H9 (cell line): Measurements from ENCODE around the gene KIAA2012. TPM values are rescaled to one million over a fixed set of nuclear protein-coding genes. Genes with fewer than 3 reads are reported as not detected.
A peak's percentile ranks its signal among the peaks of the same experiment; 100 is the strongest.

ENCODE experiments used
- DNase-seq: peaks from one replicate; pipeline ENCODE4 v3.0.0-alpha.2; 2017
- H2AFZ ChIP-seq: one replicate; pipeline ENCODE4 v1.6.1; 2013; ENCODE audit warnings: mild to moderate bottlenecking, low read length, control low read depth, moderate library complexity
- H2AK5ac ChIP-seq: 2 replicates; pipeline ENCODE4 v1.6.1; 2013; ENCODE audit warnings: low read length, control low read depth, mixed read lengths; ENCODE audit not compliant: insufficient read length
- H2BK120ac ChIP-seq: one replicate; pipeline ENCODE4 v1.6.1; 2013; ENCODE audit warnings: low read depth, mild to moderate bottlenecking, low read length, control low read depth, inconsistent platforms; ENCODE audit not compliant: poor library complexity, severe bottlenecking
- H2BK12ac ChIP-seq: 2 replicates; pipeline ENCODE4 v1.6.1; 2013; ENCODE audit warnings: low read length, control low read depth, mixed read lengths, low read depth; ENCODE audit not compliant: insufficient read length
- H2BK15ac ChIP-seq: 2 replicates; pipeline ENCODE4 v1.6.1; 2013; ENCODE audit warnings: low read depth, low read length, control low read depth
- H2BK20ac ChIP-seq: one replicate; pipeline ENCODE4 v1.6.1; 2013; ENCODE audit warnings: low read depth, mild to moderate bottlenecking, low read length, control low read depth, inconsistent platforms; ENCODE audit not compliant: poor library complexity, severe bottlenecking
- H2BK5ac ChIP-seq: 2 replicates; pipeline ENCODE4 v1.6.1; 2013; ENCODE audit warnings: low read length, control low read depth, mixed read lengths; ENCODE audit not compliant: insufficient read length
- H3K14ac ChIP-seq: 2 replicates; pipeline ENCODE4 v1.6.1; 2013; ENCODE audit warnings: low read length, control low read depth; ENCODE audit not compliant: insufficient read depth
- H3K18ac ChIP-seq: 2 replicates; pipeline ENCODE4 v1.6.1; 2013; ENCODE audit warnings: low read depth, mild to moderate bottlenecking, mixed read lengths, low read length, control low read depth; ENCODE audit not compliant: insufficient read length
- H3K23ac ChIP-seq: 2 replicates; pipeline ENCODE4 v1.6.1; 2013; ENCODE audit warnings: low read length, control low read depth, mixed read lengths, low read depth; ENCODE audit not compliant: insufficient read length
- H3K23me2 ChIP-seq: 2 replicates; pipeline ENCODE4 v1.6.1; 2013; ENCODE audit warnings: low read depth, mild to moderate bottlenecking, mixed read lengths, low read length, control low read depth; ENCODE audit not compliant: insufficient read length, poor library complexity, severe bottlenecking
- H3K27ac ChIP-seq: 2 replicates; pipeline ENCODE4 v1.5.1; 2013; ENCODE audit warnings: low read length, control low read depth, mixed read lengths, low read depth; ENCODE audit not compliant: insufficient read length
- H3K27me3 ChIP-seq: 2 replicates; pipeline ENCODE4 v1.6.1; 2013; ENCODE audit warnings: low read length, control low read depth, inconsistent platforms; ENCODE audit not compliant: insufficient read depth
- H3K4ac ChIP-seq: 2 replicates; pipeline ENCODE4 v1.6.1; 2013; ENCODE audit warnings: low read depth, mild to moderate bottlenecking, control low read depth, inconsistent platforms, low read length, moderate library complexity
- H3K4me1 ChIP-seq: 2 replicates; pipeline ENCODE4 v1.6.1; 2013; ENCODE audit warnings: low read length, control low read depth, inconsistent platforms; ENCODE audit not compliant: insufficient read depth
- H3K4me2 ChIP-seq: 2 replicates; pipeline ENCODE4 v1.6.1; 2013; ENCODE audit warnings: low read length, control low read depth, mixed read lengths; ENCODE audit not compliant: insufficient read length, insufficient read depth
- H3K56ac ChIP-seq: 2 replicates; pipeline ENCODE4 v1.6.1; 2013; ENCODE audit warnings: low read depth, mild to moderate bottlenecking, mixed read lengths, low read length, control low read depth; ENCODE audit not compliant: insufficient read length
- H3K79me1 ChIP-seq: 2 replicates; pipeline ENCODE4 v1.6.1; 2013; ENCODE audit warnings: low read depth, mild to moderate bottlenecking, moderate library complexity, low read length, control low read depth, inconsistent platforms; ENCODE audit not compliant: insufficient read depth, poor library complexity, severe bottlenecking
- H3K79me2 ChIP-seq: 2 replicates; pipeline ENCODE4 v1.6.1; 2013; ENCODE audit warnings: low read length, control low read depth, inconsistent platforms; ENCODE audit not compliant: insufficient read depth
- H3K9ac ChIP-seq: 2 replicates; pipeline ENCODE4 v1.6.1; 2013; ENCODE audit warnings: low read length, control low read depth, mixed read lengths; ENCODE audit not compliant: insufficient read length; ENCODE audit errors: extremely low read depth
- H3K9me3 ChIP-seq: one replicate; pipeline ENCODE4 v1.6.1; 2013; ENCODE audit warnings: low read depth, low read length, inconsistent platforms; ENCODE audit not compliant: control insufficient read depth
- H3T11ph ChIP-seq: one replicate; pipeline ENCODE4 v1.6.1; 2013; ENCODE audit warnings: mild to moderate bottlenecking, low read length, control low read depth, inconsistent platforms
- H4K20me1 ChIP-seq: one replicate; pipeline ENCODE4 v1.6.1; 2013; ENCODE audit not compliant: control insufficient read depth, insufficient read length, insufficient read depth
- H4K5ac ChIP-seq: 2 replicates; pipeline ENCODE4 v1.6.1; 2013; ENCODE audit warnings: low read depth, mild to moderate bottlenecking, mixed read lengths, low read length, control low read depth; ENCODE audit not compliant: insufficient read length
- H4K8ac ChIP-seq: replicated peaks from 2 replicates; pipeline ENCODE4 v1.6.1; 2013; ENCODE audit warnings: low read length, control low read depth, mixed read lengths, low read depth; ENCODE audit not compliant: insufficient read length
- H4K91ac ChIP-seq: 2 replicates; pipeline ENCODE4 v1.6.1; 2013; ENCODE audit warnings: low read depth, mild to moderate bottlenecking, moderate library complexity, mixed read lengths, low read length, control low read depth; ENCODE audit not compliant: insufficient read length
- H3K27ac Mint-ChIP-seq, 3 experiments: 2 replicates in 2 of 3; 3 replicates in 1 of 3; pipeline ENCODE4 v1.8.0; 2020 to 2021; ENCODE audit warnings: mixed read lengths in 3 of 3, mild to moderate bottlenecking in 1 of 3, moderate library complexity in 1 of 3
- H3K27me3 Mint-ChIP-seq: 2 replicates; pipeline ENCODE4 v1.8.0; 2021; ENCODE audit warnings: low read depth, mild to moderate bottlenecking, moderate library complexity, mixed read lengths
- H3K36me3 Mint-ChIP-seq, 3 experiments: 2 replicates in 2 of 3; 3 replicates in 1 of 3; pipeline ENCODE4 v1.8.0; 2020 to 2021; ENCODE audit warnings: low read depth in 3 of 3, mixed read lengths in 3 of 3; ENCODE audit not compliant: insufficient read depth in 1 of 3
- H3K4me1 Mint-ChIP-seq, 2 experiments: 2 replicates each; pipeline ENCODE4 v1.8.0; 2020; ENCODE audit warnings: mixed read lengths in 2 of 2
- H3K4me3 Mint-ChIP-seq, 2 experiments: 2 replicates in 1 of 2; 3 replicates in 1 of 2; pipeline ENCODE4 v1.8.0; 2020 to 2021; ENCODE audit warnings: mild to moderate bottlenecking in 2 of 2, mixed read lengths in 2 of 2, moderate library complexity in 1 of 2
- H3K9me3 Mint-ChIP-seq, 2 experiments: 2 replicates in 1 of 2; 3 replicates in 1 of 2; pipeline ENCODE4 v1.8.0; 2020; ENCODE audit warnings: mild to moderate bottlenecking in 2 of 2, mixed read lengths in 2 of 2, moderate library complexity in 1 of 2
- CTCF ChIP-seq: fragments of 200-600 bp; sonication (generic); conservative IDR thresholded peaks from 3 replicates; pipeline ENCODE4 v1.8.0; 2021; ENCODE audit warnings: antibody characterized with exemption, mild to moderate bottlenecking
- WGBS: extraction: QIAGEN DNeasy Blood & Tissue Kit; methylation state at CpG from one replicate; pipeline ENCODE4 v1.1.7; 2013; ENCODE audit warnings: missing lambda C conversion rate, low lambda C conversion rate, mixed read lengths; ENCODE audit not compliant: insufficient read length; ENCODE audit errors: extremely low coverage; 5-methylcytosine and 5-hydroxymethylcytosine counted together
- total RNA-seq: library from RNA; stranded (reverse); gene quantifications from 2 replicates; pipeline ENCODE4 v1.2.1, GENCODE V29; 2021

Gene KIAA2012
- total RNA-seq, 1 experiment from 2014 or later: not detected

- no peak for TF ChIP-seq CTCF
- no peak overlapping the region for H2BK120ac ChIP-seq
- Mint-ChIP-seq H3K9me3 (no peaks in the 10 kb centered on the region), H3K27ac (no peak overlapping the region), H3K27me3 (peaks cover 6% of the 10 kb centered on the region), H3K4me3 (peak overlapping the region in 1 of 2 experiments; percentile 37; a peak in 2 of 5 replicates), H3K36me3 (peaks cover 0 to 2% (median 0%) of the 10 kb centered on the region in 3 experiments; a peak in 3 of 7 replicates), H3K4me1 (peaks cover 61 to 74% of the 10 kb centered on the region in 2 experiments)
- H3K4ac ChIP-seq: no peak overlapping the region; the same call in 1 of the 2 replicates
- no peak overlapping the region for H3K4me2 ChIP-seq
- WGBS: no CpG with 5 or more reads among the region's 5 CpGs
- H2BK12ac ChIP-seq: no peak overlapping the region
- H3K9me3 ChIP-seq: no peaks in the 10 kb centered on the region
- H2AFZ ChIP-seq: no peak overlapping the region
- no peak overlapping the region for H3K18ac ChIP-seq
- no peak overlapping the region for H4K5ac ChIP-seq
- no peak overlapping the region for H2BK20ac ChIP-seq
- no peak overlapping the region for H2BK5ac ChIP-seq
- H3K27me3 ChIP-seq: peaks cover 2% of the 10 kb centered on the region; the same call in 1 of the 2 replicates
- peaks cover 20% of the 10 kb centered on the region; the same call in 1 of the 2 replicates for H3K4me1 ChIP-seq
- no peak for DNase-seq
- H3T11ph ChIP-seq: no peak overlapping the region
- no peaks in the 10 kb centered on the region for H3K23me2 ChIP-seq
- no peak overlapping the region for H4K8ac ChIP-seq
- no peaks in the 10 kb centered on the region for H3K79me2 ChIP-seq
- H4K91ac ChIP-seq: no peak overlapping the region
- no peak overlapping the region for H3K9ac ChIP-seq
- H3K14ac ChIP-seq: no peak overlapping the region
- H3K23ac ChIP-seq: no peak overlapping the region
- no peaks in the 10 kb centered on the region for H4K20me1 ChIP-seq
- no peak overlapping the region for H2BK15ac ChIP-seq
- H2AK5ac ChIP-seq: peak overlapping the region; percentile 2
- H3K79me1 ChIP-seq: no peaks in the 10 kb centered on the region
- no peak overlapping the region for H3K27ac ChIP-seq
- H3K56ac ChIP-seq: no peak overlapping the region
These were observed 46.5 kb upstream of the KIAA2012 start for GRCh38 chr2:202026507-202026906.
